Sigmoid colon (tissue), 7 donors: Measurements from ENCODE around the gene TCN1. TPM values are rescaled to one million over a fixed set of nuclear protein-coding genes. Genes with fewer than 3 reads are reported as not detected.

Experiments
- DNase-seq: peaks from one replicate; pipeline ENCODE4 v3.0.0-alpha.2; 2019
- H3K27ac ChIP-seq, 4 donors: fragments of 200-600 bp; sonication (generic); one replicate each; pipeline ENCODE4 v1.5.1; 2016 to 2019; ENCODE audit warnings: mild to moderate bottlenecking in 1 of 4
- H3K27me3 ChIP-seq, 3 donors: fragments of 200-600 bp; sonication (generic); one replicate each; pipeline ENCODE4 v1.5.1; 2019; ENCODE audit warnings: mild to moderate bottlenecking in 1 of 3
- H3K36me3 ChIP-seq, 4 donors: fragments of 200-600 bp; sonication (generic); one replicate each; pipeline ENCODE4 v1.5.1; 2016 to 2019
- H3K4me1 ChIP-seq, 4 donors: fragments of 200-600 bp; sonication (generic); one replicate each; pipeline ENCODE4 v1.5.1; 2017 to 2019
- H3K4me3 ChIP-seq, 4 donors: fragments of 200-600 bp; sonication (generic); one replicate each; pipeline ENCODE4 v1.5.1; 2017 to 2019; ENCODE audit warnings: mild to moderate bottlenecking in 2 of 4, moderate library complexity in 1 of 4
- H3K9me3 ChIP-seq, 4 donors: fragments of 200-600 bp in 3 of 4; sonication (generic) in 3 of 4; one replicate each; pipeline versions ENCODE4 v1.5.1 to v1.6.1; 2013 to 2019
- CTCF ChIP-seq, 4 experiments: fragments of 450-650 bp in 3 of 4; fragments of 200-600 bp in 1 of 4; IDR thresholded peaks; one replicate each; pipeline ENCODE4 v1.5.1; 2016 to 2019; ENCODE audit warnings: antibody characterized with exemption in 4 of 4, mild to moderate bottlenecking in 3 of 4, moderate library complexity in 2 of 4
- EP300 ChIP-seq, 4 donors: sonication (generic); formaldehyde crosslinking; IDR thresholded peaks; one replicate each; pipeline ENCODE4 v1.6.1; 2017; ENCODE audit warnings: antibody characterized with exemption in 4 of 4
- POLR2A ChIP-seq, 2 donors: fragments of 450-650 bp; IDR thresholded peaks; one replicate each; pipeline ENCODE4 v1.6.1; 2016; ENCODE audit warnings: antibody characterized with exemption in 2 of 2, mild to moderate bottlenecking in 2 of 2, moderate library complexity in 2 of 2
- POLR2AphosphoS5 ChIP-seq, 4 donors: sonication (generic); formaldehyde crosslinking; IDR thresholded peaks; one replicate each; pipeline ENCODE4 v1.6.1; 2017; ENCODE audit warnings: antibody characterized with exemption in 4 of 4
- WGBS, 2 donors: extraction: QIAGEN DNeasy Blood & Tissue Kit; methylation state at CpG; one replicate each; pipeline ENCODE4 v1.1.7; 2013; 5-methylcytosine and 5-hydroxymethylcytosine counted together
- intact Hi-C: fragments of 100-400 bp; cut with DNase I; formaldehyde crosslinking; loops from one replicate; pipeline ENCODE4 v1.15.1; 2023
- polyA plus RNA-seq, 3 donors: library from polyadenylated mRNA; stranded (reverse); fragments of 200-250 nt; gene quantifications; one replicate each; pipeline ENCODE4 v1.2.3, GENCODE V29; 2013
- total RNA-seq, 4 donors: library from RNA; depleted of rRNA; stranded (reverse); fragments of >200 nt; gene quantifications; one replicate each; pipeline ENCODE4 v1.1.0, GENCODE V29; 2016
- donor health status: healthy with polysubstance abuse.
- donor health status: Bipolar disorder and iron deficiency.
- donor health status: healthy.

The TCN1 gene
- total and polyA plus RNA-seq, 7 donors = 1.8 TPM; not detected in 6

DNA sequence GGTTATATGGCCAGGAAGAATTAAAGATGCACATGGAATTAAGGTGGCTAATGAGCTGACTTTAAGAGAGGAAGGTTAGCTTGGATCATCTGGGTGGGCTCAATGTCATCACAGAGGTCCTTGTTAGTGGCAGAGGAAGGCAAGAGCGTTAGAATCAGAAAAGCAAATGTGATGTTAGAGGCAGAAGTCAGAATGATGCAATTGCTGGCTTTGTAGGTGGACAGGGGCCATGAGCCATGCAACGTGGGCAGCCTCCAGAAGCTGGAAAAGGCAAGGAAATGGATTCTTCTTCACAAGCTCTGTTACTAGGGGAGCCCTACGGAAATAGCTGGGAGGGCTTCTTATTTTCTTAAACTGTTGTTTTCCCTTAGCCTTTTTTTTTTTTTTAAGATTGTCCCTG is 18.7 kb downstream of the TCN1 start:
- Histone ChIP-seq H3K4me1 (no peaks in the 10 kb centered on the region), H3K9me3 (no peaks in the 10 kb centered on the region), H3K27ac (no peak overlapping the region), H3K4me3 (no peak overlapping the region), H3K36me3 (no peaks in the 10 kb centered on the region), H3K27me3 (no peaks in the 10 kb centered on the region)
- DNase-seq = no peak
- intact Hi-C loops = no loop called here
- TF ChIP-seq CTCF (IDR thresholded peaks at IDR 0.05) = no peak
- TF ChIP-seq EP300 (IDR thresholded peaks at IDR 0.05) = no peak
- 87 to 95% methylated on average over 3 of the region's 3 CpGs for WGBS, 2 donors

DNA sequence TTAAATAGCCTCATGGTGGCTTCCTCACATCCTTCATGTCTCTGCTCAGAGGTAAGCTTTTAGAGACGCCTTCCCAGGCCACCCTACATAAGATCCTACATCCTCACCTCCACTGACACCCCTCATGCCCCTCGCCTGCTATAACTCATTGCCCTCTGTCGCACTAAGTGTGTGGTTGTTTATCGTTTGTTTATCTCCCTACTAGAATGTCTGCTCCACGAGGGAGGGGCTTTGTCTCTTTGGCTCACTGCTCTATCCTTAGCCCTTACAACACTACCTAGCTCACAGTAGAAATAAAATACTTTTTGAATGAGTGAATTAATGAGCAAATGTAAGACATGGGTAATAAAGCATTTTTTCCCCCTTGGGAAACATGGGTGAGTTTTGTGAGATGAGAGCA is 19.7 kb downstream of the TCN1 start:
- Histone ChIP-seq H3K4me1 (no peaks in the 10 kb centered on the region), H3K36me3 (no peaks in the 10 kb centered on the region), H3K27me3 (no peaks in the 10 kb centered on the region), H3K4me3 (no peak overlapping the region), H3K9me3 (no peaks in the 10 kb centered on the region), H3K27ac (no peak overlapping the region)
- TF ChIP-seq EP300 (IDR thresholded peaks at IDR 0.05) (no peak), POLR2A (IDR thresholded peaks at IDR 0.05) (no peak), CTCF (IDR thresholded peaks at IDR 0.05) (no peak)
- DNase-seq = no peak
- 76 to 80% methylated on average over 5 of the region's 5 CpGs for WGBS, 2 donors
- intact Hi-C loops = no loop called here

- DNase-seq = no peak
- no peaks in the 10 kb centered on the region for H3K27me3 ChIP-seq
- H3K4me1 ChIP-seq = no peaks in the 10 kb centered on the region
- intact Hi-C loops = no loop called here
- H3K27ac ChIP-seq = no peak within 1 kb of the TSS
- 59 to 84% methylated on average over 4 of the region's 4 CpGs for WGBS, 2 donors
- H3K36me3 ChIP-seq = no peaks in the 10 kb centered on the region
- no peaks in the 10 kb centered on the region for H3K9me3 ChIP-seq
- H3K4me3 ChIP-seq = no peak within 1 kb of the TSS
- TF ChIP-seq CTCF (IDR thresholded peaks at IDR 0.05) = no peak
These were observed 20.9 kb downstream of the TCN1 start, which contains the start of gene CBLIF for GRCh38 chr11:59845399-59845798. Gene CBLIF, minus strand, starts transcription at chr11:59845499. Its CDS starts 46 bp downstream, at chr11:59845453.

- H3K27me3 ChIP-seq = no peaks in the 10 kb centered on the region
- no peak for DNase-seq
- no peaks in the 10 kb centered on the region for H3K9me3 ChIP-seq
- H3K27ac ChIP-seq = no peak overlapping the region
- no peaks in the 10 kb centered on the region for H3K36me3 ChIP-seq
- H3K4me3 ChIP-seq = no peak overlapping the region
- no peak for TF ChIP-seq CTCF (IDR thresholded peaks at IDR 0.05)
- TF ChIP-seq EP300 (IDR thresholded peaks at IDR 0.05) = no peak
- TF ChIP-seq POLR2AphosphoS5 (IDR thresholded peaks at IDR 0.05) = no peak
- no peak for TF ChIP-seq POLR2A (IDR thresholded peaks at IDR 0.05)
- intact Hi-C loops = no loop called here
- WGBS, 2 donors = 87 to 90% methylated on average over 12 of the region's 12 CpGs
- no peaks in the 10 kb centered on the region for H3K4me1 ChIP-seq
These were observed 24.0 kb downstream of the TCN1 start for GRCh38 chr11:59842316-59842715.

GRCh38 chr11:59841514-59841913 is 24.8 kb downstream of the TCN1 start:
- no peaks in the 10 kb centered on the region for H3K4me1 ChIP-seq
- H3K36me3 ChIP-seq = no peaks in the 10 kb centered on the region
- no peaks in the 10 kb centered on the region for H3K9me3 ChIP-seq
- H3K27me3 ChIP-seq = no peaks in the 10 kb centered on the region
- 93 to 94% methylated on average over 2 of the region's 2 CpGs for WGBS, 2 donors
- no peak overlapping the region for H3K4me3 ChIP-seq
- no peak overlapping the region for H3K27ac ChIP-seq
- intact Hi-C loops = no loop called here
- DNase-seq = no peak
- TF ChIP-seq POLR2AphosphoS5 (IDR thresholded peaks at IDR 0.05) (no peak), EP300 (IDR thresholded peaks at IDR 0.05) (no peak), POLR2A (IDR thresholded peaks at IDR 0.05) (no peak), CTCF (IDR thresholded peaks at IDR 0.05) (no peak)
